ENCODE measurements around the gene TBC1D9B. TPM values are rescaled to one million over a fixed set of nuclear protein-coding genes. Genes with fewer than 3 reads are reported as not detected.

TBC1D9B gene
- total RNA-seq, 6 experiments from 2014 or later: 58.7 to 81.9 (median 69.5) TPM

DNA sequence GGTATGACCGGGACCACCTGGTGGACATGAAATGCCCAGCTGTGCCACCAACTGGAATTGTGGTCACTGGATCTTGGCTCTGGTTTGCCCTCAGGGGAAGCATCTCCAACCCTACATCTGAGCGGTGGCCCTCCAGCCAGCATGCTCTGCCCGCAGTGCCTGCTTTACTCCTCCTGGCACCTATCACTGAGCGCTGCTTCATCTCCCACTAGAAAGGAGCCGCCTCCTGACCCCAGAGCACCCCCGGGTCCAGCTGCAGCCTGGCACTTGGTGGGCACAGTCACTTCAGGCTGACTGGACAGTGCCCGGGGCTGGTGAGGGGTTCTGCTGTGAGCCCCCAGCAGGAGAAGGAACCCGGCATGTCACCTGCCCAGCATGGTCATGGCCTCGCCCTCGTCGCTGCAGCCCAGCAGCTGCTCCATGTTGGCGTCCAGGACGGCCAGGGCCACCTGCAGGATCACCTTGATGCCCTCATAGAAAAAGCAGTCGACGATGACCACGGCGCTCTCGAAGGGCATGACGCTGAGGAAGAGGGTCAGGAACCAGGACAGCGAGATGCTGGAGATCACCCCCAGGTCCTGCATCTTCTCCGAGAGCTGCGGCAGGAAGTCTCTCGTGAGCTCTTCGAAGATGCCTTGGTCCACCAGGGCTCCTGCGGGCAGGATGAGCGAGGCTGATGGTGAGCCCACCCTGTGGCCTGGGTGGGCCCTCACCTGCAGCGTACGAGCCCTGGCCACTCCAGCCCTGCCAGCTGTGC, 33.0 kb downstream of the TBC1D9B start:
- intact Hi-C loops (cut with DNase I): no loop called here
- DNase-seq (no peak), ATAC-seq (no peak)
- no peak for TF ChIP-seq POLR2A (IDR thresholded peaks at IDR 0.05)
- TF ChIP-seq, protein P1, sequence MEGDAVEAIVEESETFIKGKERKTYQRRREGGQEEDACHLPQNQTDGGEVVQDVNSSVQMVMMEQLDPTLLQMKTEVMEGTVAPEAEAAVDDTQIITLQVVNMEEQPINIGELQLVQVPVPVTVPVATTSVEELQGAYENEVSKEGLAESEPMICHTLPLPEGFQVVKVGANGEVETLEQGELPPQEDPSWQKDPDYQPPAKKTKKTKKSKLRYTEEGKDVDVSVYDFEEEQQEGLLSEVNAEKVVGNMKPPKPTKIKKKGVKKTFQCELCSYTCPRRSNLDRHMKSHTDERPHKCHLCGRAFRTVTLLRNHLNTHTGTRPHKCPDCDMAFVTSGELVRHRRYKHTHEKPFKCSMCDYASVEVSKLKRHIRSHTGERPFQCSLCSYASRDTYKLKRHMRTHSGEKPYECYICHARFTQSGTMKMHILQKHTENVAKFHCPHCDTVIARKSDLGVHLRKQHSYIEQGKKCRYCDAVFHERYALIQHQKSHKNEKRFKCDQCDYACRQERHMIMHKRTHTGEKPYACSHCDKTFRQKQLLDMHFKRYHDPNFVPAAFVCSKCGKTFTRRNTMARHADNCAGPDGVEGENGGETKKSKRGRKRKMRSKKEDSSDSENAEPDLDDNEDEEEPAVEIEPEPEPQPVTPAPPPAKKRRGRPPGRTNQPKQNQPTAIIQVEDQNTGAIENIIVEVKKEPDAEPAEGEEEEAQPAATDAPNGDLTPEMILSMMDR (IDR thresholded peaks at IDR 0.05): no peak
- no peaks in the 10 kb centered on the region for H3K9me3 ChIP-seq
- no peak overlapping the region for H3K27ac ChIP-seq
- no peaks in the 10 kb centered on the region for H3K27me3 ChIP-seq
- no peak overlapping the region for H3K4me3 ChIP-seq
- peaks cover 0 to 66% (median 16%) of the 10 kb centered on the region in 4 donors for H3K36me3 ChIP-seq
- H3K4me1 ChIP-seq: no peaks in the 10 kb centered on the region
- WGBS (ENCODE audit: insufficient coverage, low coverage, low lambda C conversion rate, missing lambda C conversion rate): no CpG with 5 or more reads among the region's 28 CpGs

DNA sequence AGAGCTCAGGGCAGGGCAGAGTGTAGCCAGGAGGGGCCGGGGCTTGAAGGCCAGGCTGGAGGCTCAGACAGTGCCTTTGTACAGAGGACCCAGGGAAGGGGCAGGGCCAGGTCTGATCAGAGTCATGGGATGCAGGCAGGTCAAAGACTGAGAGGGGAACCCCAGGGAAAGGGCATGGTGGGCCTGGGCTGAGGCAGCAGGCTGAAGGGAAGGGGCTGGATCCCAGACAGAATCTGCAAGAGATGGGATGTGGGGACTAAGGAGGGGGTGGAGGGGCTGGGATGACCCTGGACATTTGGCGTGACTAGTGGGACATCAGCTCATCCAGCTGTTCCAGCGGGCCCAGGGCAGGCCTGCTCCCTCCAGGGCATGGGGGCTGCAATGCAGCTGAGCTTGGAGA, 33.6 kb downstream of the TBC1D9B start:
- H3K4me1 ChIP-seq: no peaks in the 10 kb centered on the region
- DNase-seq (no peak), ATAC-seq (no peak)
- no peak overlapping the region for H3K4me3 ChIP-seq
- TF ChIP-seq, protein P1 (IDR thresholded peaks at IDR 0.05): no peak
- TF ChIP-seq POLR2A (IDR thresholded peaks at IDR 0.05): no peak
- H3K27me3 ChIP-seq: no peaks in the 10 kb centered on the region
- no peaks in the 10 kb centered on the region for H3K9me3 ChIP-seq
- WGBS (ENCODE audit: insufficient coverage, low coverage, low lambda C conversion rate, missing lambda C conversion rate): no CpG with 5 or more reads among the region's 3 CpGs
- no peak overlapping the region for H3K27ac ChIP-seq
- intact Hi-C loops (cut with DNase I): no loop called here
- peaks cover 0 to 66% (median 16%) of the 10 kb centered on the region in 4 donors for H3K36me3 ChIP-seq

GRCh38 chr5:179873588-179874110, 34.0 kb downstream of the TBC1D9B start:
- no peaks in the 10 kb centered on the region for H3K4me1 ChIP-seq
- H3K36me3 ChIP-seq: peaks cover 0 to 64% (median 16%) of the 10 kb centered on the region in 4 donors
- H3K27ac ChIP-seq: no peak overlapping the region
- DNase-seq: peak in 1 of 3 donors; percentile 13
- TF ChIP-seq, protein P1 (IDR thresholded peaks at IDR 0.05): no peak
- TF ChIP-seq POLR2A (IDR thresholded peaks at IDR 0.05): no peak
- H3K9me3 ChIP-seq: no peaks in the 10 kb centered on the region
- ATAC-seq: no peak
- H3K4me3 ChIP-seq: no peak overlapping the region
- H3K27me3 ChIP-seq: no peaks in the 10 kb centered on the region
- intact Hi-C loops (cut with DNase I): no loop called here
- no CpG with 5 or more reads among the region's 7 CpGs for WGBS (ENCODE audit: insufficient coverage, low coverage, low lambda C conversion rate, missing lambda C conversion rate)

DNA sequence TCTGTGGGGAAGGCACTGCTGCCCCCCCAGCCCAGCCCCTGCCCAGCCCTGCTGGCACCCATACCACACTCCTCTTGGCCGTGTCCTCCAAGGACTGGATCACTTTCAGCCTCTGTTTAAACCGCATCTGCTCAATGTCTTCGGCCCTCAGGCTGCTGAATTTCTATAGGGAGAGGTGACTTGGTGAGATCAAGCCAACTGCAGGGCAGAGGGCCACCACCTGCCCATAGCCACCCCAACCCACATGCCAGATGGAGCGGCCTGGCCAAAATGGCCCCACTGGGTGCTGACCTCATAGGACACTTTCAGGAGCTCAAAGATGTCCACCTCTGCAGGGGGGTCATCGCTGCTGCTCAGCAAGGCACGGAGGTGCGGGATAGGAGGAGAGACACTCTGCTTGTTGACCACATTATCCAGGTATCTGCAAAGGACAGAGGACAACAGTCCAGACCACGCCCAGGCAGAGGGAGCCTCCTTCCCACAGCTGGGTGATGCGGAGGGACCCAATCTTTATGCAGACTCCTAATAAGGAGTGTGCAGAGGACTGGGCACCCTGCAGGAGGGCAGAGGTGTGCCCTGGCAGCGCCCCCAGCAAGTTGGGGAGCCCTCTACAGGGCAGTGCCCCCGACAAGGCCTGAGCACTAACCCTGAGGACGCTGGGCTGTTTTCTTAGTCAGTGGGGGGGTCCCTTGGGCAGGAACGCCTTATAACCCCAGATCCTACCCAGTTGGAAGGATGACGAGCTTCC, 34.7 kb downstream of the TBC1D9B start:
- H3K9me3 ChIP-seq: no peaks in the 10 kb centered on the region
- 100% methylated on average over 1 of the region's 14 CpGs for WGBS (ENCODE audit: insufficient coverage, low coverage, low lambda C conversion rate, missing lambda C conversion rate)
- TF ChIP-seq, protein P1 (IDR thresholded peaks at IDR 0.05): no peak
- TF ChIP-seq POLR2A (IDR thresholded peaks at IDR 0.05): no peak
- H3K27ac ChIP-seq: no peak overlapping the region
- no peak overlapping the region for H3K4me3 ChIP-seq
- DNase-seq (no peak), ATAC-seq (no peak)
- intact Hi-C loops (cut with DNase I): no loop called here
- no peaks in the 10 kb centered on the region for H3K27me3 ChIP-seq
- H3K36me3 ChIP-seq: peaks cover 0 to 59% (median 16%) of the 10 kb centered on the region in 4 donors
- H3K4me1 ChIP-seq: no peaks in the 10 kb centered on the region
